H7 (cell line): Measurements from ENCODE around the gene HDAC10. TPM values are rescaled to one million over a fixed set of nuclear protein-coding genes. Genes with fewer than 3 reads are reported as not detected.
"Not testable (repeated sequence)": the region's sequence is repeated elsewhere in the genome, so short reads cannot be mapped to it uniquely, and the experiment has no call there.

Experiments
- DNase-seq: peaks from one replicate; pipeline ENCODE4 v3.0.0; 2012
- H3K27me3 ChIP-seq: 2 replicates; pipeline ENCODE4 v1.6.0; 2011; ENCODE audit warnings: mild to moderate bottlenecking, low read length; ENCODE audit not compliant: control insufficient read depth, insufficient read depth
- H3K36me3 ChIP-seq: replicated peaks from 2 replicates; pipeline ENCODE4 v1.5.1; 2011; ENCODE audit warnings: low read length; ENCODE audit not compliant: control insufficient read depth, insufficient read depth
- H3K4me3 ChIP-seq: 2 replicates; pipeline ENCODE4 v1.5.1; 2011; ENCODE audit warnings: low read depth, mild to moderate bottlenecking, control low read depth, low read length, moderate library complexity; ENCODE audit not compliant: insufficient read depth
- total RNA-seq: library from RNA; depleted of rRNA; stranded (reverse); fragments of >200 nt; shearing (Covaris generic); gene quantifications from 2 replicates; pipeline ENCODE4 v1.2.3, GENCODE V29; 2014

The HDAC10 gene
- total RNA-seq, 1 experiment from 2014 or later, result 15.7 TPM

- DNase-seq, result no peak
- H3K36me3 ChIP-seq, result peaks cover 6% of the 10 kb centered on the region
- H3K4me3 ChIP-seq, result no peak overlapping the region
- no peaks in the 10 kb centered on the region for H3K27me3 ChIP-seq
Measured at GRCh38 chr22:50278461-50278860, 27.4 kb upstream of the HDAC10 start.

GRCh38 chr22:50277761-50278160 is 26.7 kb upstream of the HDAC10 start:
- no peaks in the 10 kb centered on the region for H3K27me3 ChIP-seq
- DNase-seq, result no peak
- H3K4me3 ChIP-seq, result no peak overlapping the region
- peaks cover 6% of the 10 kb centered on the region for H3K36me3 ChIP-seq

- Histone ChIP-seq H3K4me3 (no peak overlapping the region), H3K36me3 (peaks cover 5% of the 10 kb centered on the region), H3K27me3 (peaks cover 6% of the 10 kb centered on the region)
- peak; percentile 89 for DNase-seq
Measured at GRCh38 chr22:50276143-50276542, 25.1 kb upstream of the HDAC10 start.

DNA sequence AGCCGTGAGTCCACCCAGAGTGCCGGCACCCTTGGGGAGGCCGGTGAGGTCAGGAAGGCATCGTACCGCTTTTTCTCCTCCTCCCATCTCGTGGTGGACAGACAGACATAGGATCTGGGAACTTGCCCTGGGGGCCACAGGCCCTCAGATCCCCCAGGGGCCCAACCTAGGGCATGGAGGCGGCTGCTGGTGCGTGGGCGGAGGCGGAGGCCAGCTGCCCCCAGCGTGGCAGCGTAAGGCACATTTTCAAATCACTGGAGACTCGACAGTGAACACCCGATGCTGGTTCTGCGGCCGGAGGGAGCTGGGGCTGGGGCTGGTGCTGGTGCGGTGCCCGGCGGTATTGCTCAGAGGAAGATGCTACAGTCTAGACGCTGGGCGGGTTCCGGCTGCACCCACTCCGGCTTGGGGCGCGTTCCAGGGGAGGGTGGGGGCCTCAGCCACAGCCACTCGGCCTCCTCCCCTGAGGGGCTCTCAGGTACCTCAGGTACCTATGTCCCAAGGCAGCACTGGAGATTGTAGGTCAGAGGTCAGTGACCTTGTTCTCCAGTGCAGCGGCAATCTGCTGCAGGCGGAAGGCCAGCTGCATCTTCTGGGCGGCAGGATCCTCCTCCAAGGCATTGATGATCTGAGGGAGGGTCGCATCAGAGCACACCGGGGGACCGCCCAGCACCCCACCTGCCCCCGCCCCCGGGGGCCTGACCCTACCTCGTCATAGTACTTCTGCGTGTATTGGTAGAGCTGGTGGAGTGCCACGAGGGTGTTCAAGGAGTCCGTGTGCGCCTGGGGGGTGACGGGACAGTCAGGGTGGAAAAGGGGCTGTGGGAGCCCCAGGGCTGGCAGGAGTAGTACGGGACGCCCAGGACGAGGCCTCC is 24.4 kb upstream of the HDAC10 start:
- Histone ChIP-seq H3K4me3 (no peak overlapping the region), H3K27me3 (peaks cover 14% of the 10 kb centered on the region), H3K36me3 (peaks cover 5% of the 10 kb centered on the region)
- no peak for DNase-seq

DNA sequence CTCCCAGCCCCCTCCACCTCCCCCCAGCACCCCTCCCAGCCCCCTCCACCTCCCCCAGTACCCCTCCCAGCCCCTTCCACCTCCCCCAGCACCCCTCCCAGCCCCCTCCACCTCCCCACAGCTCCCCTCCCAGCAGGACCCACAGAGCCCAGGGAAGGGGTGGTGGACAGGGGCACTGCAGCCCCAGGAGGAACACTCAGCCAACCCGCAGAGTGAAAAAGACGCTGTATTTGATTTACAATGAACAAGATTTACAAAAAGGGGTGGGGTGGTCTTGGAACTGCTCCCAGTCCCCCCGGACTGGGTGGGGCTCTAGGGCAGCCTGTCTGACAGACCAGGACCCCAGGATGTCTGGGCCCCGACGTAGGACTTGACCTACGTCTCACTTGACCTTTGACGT is 23.7 kb upstream of the HDAC10 start:
- no peak for DNase-seq
- Histone ChIP-seq H3K4me3 (no peak overlapping the region), H3K36me3 (peaks cover 5% of the 10 kb centered on the region), H3K27me3 (peaks cover 19% of the 10 kb centered on the region)

DNA sequence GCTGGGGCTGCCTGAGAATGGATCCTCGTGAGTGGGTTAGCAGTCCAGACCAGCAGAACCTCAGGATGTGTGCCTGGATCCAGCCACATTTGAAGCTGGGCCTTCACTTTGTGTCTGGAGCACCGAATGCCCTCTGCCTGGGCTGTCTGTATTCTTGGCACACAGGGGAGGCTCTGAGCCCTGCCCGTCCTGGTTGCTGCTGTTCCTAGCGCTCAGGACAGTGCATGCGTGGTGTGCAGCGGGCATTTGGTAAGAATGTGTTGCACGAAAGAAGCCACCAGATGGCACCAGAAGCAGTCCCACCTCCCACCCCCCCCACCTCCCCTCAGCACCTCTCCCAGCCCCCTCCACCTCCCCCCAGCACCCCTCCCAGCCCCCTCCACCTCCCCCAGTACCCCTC is 23.2 kb upstream of the HDAC10 start:
- Histone ChIP-seq H3K4me3 (no peak overlapping the region), H3K36me3 (peaks cover 5% of the 10 kb centered on the region), H3K27me3 (peaks cover 24% of the 10 kb centered on the region)
- DNase-seq, result peak; percentile 86

- H3K27me3 ChIP-seq, result peaks cover 29% of the 10 kb centered on the region
- DNase-seq, H3K4me3 ChIP-seq, H3K36me3 ChIP-seq: not testable (repeated sequence)
Measured at GRCh38 chr22:50273781-50274180, 22.7 kb upstream of the HDAC10 start.

GRCh38 chr22:50273352-50273751 is 22.3 kb upstream of the HDAC10 start:
- not testable (repeated sequence) for H3K36me3 ChIP-seq, DNase-seq, H3K4me3 ChIP-seq
- peaks cover 33% of the 10 kb centered on the region for H3K27me3 ChIP-seq

DNA sequence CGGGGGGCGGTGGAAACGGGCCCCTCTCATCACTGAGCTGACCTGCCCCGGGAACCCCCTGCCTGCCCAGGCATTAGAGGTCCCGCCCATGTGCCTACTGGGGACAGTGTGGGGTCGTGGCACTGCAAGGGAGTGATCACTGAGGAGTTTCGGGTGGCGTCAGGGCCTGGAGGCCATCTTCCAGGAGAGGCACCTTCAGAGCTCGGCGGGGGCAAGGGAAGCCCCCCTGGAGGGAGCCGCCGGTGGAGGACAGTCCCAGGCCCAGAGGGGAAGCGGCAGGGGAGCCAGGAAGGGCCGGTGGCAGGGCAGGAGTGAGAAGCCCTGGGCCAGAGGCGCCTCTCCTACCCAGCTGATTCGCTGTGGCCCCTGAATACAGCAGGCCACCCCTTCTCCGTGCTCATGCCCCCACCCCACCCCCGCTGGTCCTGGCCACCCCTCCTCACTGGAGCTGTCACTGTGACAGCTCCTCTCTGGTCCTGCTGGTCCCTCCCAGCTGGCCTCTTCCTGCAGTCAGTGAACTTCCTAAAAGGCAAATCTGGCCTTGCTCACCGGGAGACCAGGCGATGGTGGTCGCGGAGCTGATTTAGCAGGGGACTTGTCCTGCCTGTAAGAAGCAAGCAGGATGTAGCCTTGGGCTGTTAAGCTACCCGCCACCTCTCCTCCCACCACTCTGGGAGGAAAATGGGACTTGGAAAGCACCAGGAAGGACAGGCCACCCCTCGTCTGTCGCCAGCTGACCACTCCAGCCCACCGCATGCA is 21.2 kb upstream of the HDAC10 start:
- Histone ChIP-seq H3K27me3 (peaks cover 43% of the 10 kb centered on the region), H3K4me3 (no peak overlapping the region), H3K36me3 (peaks cover 3% of the 10 kb centered on the region)
- no peak for DNase-seq

GRCh38 chr22:50271519-50271970 is 20.5 kb upstream of the HDAC10 start:
- H3K36me3 ChIP-seq, result peaks cover 2% of the 10 kb centered on the region
- peaks cover 50% of the 10 kb centered on the region for H3K27me3 ChIP-seq
- DNase-seq, result peak; percentile 98
- H3K4me3 ChIP-seq, result peak overlapping the region; percentile 22

GRCh38 chr22:50270666-50271394 is 19.8 kb upstream of the HDAC10 start:
- H3K27me3 ChIP-seq, result peaks cover 53% of the 10 kb centered on the region
- DNase-seq, result peak; percentile 96
- H3K36me3 ChIP-seq, result no peaks in the 10 kb centered on the region; the same call in 1 of the 2 replicates
- H3K4me3 ChIP-seq, result peak overlapping the region; percentile 30

DNA sequence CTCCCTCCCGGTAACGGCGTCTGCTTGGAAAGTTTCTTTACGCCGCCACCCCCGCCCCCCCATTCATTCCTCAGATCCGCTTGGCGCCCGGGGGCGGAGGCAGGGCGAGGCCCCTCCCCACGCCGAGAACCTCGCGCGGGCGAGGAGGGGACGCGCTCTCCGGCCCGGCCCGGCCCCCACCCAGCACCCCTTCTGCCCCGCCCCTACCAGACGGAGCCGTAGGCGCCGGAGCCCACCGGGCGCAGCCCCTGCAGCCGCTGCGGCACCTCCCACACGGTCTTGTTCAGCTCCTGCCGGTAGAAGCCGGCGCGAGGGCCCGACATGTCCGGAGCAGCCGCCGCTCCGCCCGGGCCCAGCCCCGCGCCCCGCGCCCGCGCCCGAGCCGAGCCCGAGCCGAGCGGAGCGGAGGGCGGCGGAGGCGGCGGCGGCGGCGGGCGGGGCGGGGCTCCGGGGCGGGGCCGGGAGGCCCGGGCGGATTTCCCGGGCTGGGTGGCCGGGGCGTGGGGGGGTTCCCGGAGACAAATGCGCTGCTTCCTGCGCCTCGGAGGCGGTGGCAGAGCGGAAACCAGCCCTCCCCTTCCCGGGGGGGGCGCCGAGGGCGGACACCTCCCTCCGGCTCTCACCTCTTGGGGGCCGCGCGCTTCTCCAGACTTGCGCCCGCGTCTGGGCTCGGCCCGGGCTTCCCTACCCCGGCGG is 19.1 kb upstream of the HDAC10 start, which contains the start of gene MAPK11:
MAPK11 (minus strand) TSS at position 411 of the 696 bp plus-strand sequence; CDS start at position 323, 88 bp downstream.
- peak; percentile 89 for DNase-seq
- H3K36me3 ChIP-seq, result no peaks in the 10 kb centered on the region; the same call in 1 of the 2 replicates
- H3K4me3 ChIP-seq, result peak within 1 kb of the TSS; percentile 30
- H3K27me3 ChIP-seq, result peaks cover 53% of the 10 kb centered on the region

DNA sequence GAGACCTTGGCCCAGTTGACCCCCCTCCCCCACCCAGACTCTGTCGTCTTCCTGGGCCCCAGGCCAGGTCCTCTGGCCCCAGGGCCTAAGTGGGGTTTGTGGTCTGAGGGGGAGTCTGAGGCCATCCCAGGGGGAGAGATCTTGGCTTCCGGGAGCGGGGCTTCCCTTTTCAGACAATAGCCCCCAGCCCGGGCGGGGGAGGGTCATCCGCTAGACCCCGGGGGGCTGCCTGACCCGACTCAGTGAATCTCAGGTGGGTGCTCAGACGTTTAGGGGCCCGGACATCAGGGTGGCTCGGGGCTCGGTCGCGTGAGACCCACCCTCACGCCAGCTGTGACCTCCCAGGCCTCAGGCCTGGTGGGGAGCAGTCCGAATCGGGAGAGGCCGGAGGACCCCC is 18.5 kb upstream of the HDAC10 start:
- Histone ChIP-seq H3K36me3 (no peaks in the 10 kb centered on the region; the same call in 1 of the 2 replicates), H3K4me3 (peak overlapping the region; percentile 21; the same call in 1 of the 2 replicates), H3K27me3 (peaks cover 53% of the 10 kb centered on the region)

More for the DNA sequence above, 18.5 kb upstream of the HDAC10 start:
- DNase-seq, result peak; percentile 82
